GM13977 (cell line): ENCODE data around the gene SPATA13.

Experiments used
- DNase-seq: peaks from one replicate; pipeline ENCODE4 v3.0.0; 2012; ENCODE audit warnings: low spot score
- CTCF ChIP-seq: IDR thresholded peaks from 2 replicates; pipeline ENCODE4 v1.5.1; 2012; ENCODE audit warnings: mild to moderate bottlenecking, control low read depth; ENCODE audit not compliant: insufficient read depth; ENCODE audit errors: extremely low read depth, missing control alignments
- in situ Hi-C: fragments of 300-500 bp; cut with MboI; formaldehyde crosslinking; loops from one replicate; pipeline ENCODE4 v1.12.0; 2022; ENCODE audit warnings: low sequenced_read_pairs, low pct_unique_long_range_greater_than_20kb, mixed read lengths, inconsistent platforms; ENCODE audit not compliant: unreplicated experiment

The SPATA13 gene

GRCh38 chr13:24146961-24147569 lies 13.5 kb upstream of the SPATA13 start:
- no peak for TF ChIP-seq CTCF
- in situ Hi-C loops: no loop called here
- DNase-seq: no peak

GRCh38 chr13:24147570-24147963 lies 13.0 kb upstream of the SPATA13 start:
- no peak for DNase-seq
- in situ Hi-C loops: no loop called here
- TF ChIP-seq CTCF: no peak

- DNase-seq: no peak
- in situ Hi-C loops: no loop called here
- no peak for TF ChIP-seq CTCF
These were observed 11.9 kb upstream of the SPATA13 start for GRCh38 chr13:24148414-24149235.

GRCh38 chr13:24149246-24150032 lies 11.1 kb upstream of the SPATA13 start:
- TF ChIP-seq CTCF: no peak
- in situ Hi-C loops: no loop called here
- no peak for DNase-seq

- no peak for TF ChIP-seq CTCF
- no peak for DNase-seq
- in situ Hi-C loops: no loop called here
These were observed 9.9 kb upstream of the SPATA13 start for GRCh38 chr13:24150572-24150971.

- no peak for TF ChIP-seq CTCF
- in situ Hi-C loops: no loop called here
- no peak for DNase-seq
These were observed 8.7 kb upstream of the SPATA13 start for GRCh38 chr13:24151864-24152263.
